Measurements from ENCODE around the gene SGIP1.

SGIP1 gene

GRCh38 chr1:66769512-66770229 lies 235.7 kb downstream of the SGIP1 start:
- TF ChIP-seq YY1 (IDR thresholded peaks at IDR 0.05; ENCODE audit: low read depth) (no peak), TAF1 (IDR thresholded peaks at IDR 0.05; ENCODE audit: low read depth) (no peak), TEAD4 (IDR thresholded peaks at IDR 0.05) (no peak), TCF12 (IDR thresholded peaks at IDR 0.05; ENCODE audit: low read depth) (no peak)

GRCh38 chr1:66770240-66770639 lies 236.3 kb downstream of the SGIP1 start:
- TF ChIP-seq EP300 (IDR thresholded peaks at IDR 0.05; ENCODE audit: borderline replicate concordance) (no peak), TAF1 (IDR thresholded peaks at IDR 0.05; ENCODE audit: low read depth) (no peak), REST (IDR thresholded peaks at IDR 0.05; ENCODE audit: low read depth) (no peak), CREB1 (IDR thresholded peaks at IDR 0.05; ENCODE audit: low read depth) (no peak), FOXM1 (IDR thresholded peaks at IDR 0.05; ENCODE audit: borderline replicate concordance, low read depth) (no peak), NFIC (IDR thresholded peaks at IDR 0.05) (no peak), TEAD4 (IDR thresholded peaks at IDR 0.05) (no peak), CEBPB (IDR thresholded peaks at IDR 0.05) (no peak), MAX (IDR thresholded peaks at IDR 0.05) (no peak), YY1 (IDR thresholded peaks at IDR 0.05; ENCODE audit: low read depth) (no peak), TCF12 (IDR thresholded peaks at IDR 0.05; ENCODE audit: low read depth) (no peak)

GRCh38 chr1:66770694-66771093 lies 236.7 kb downstream of the SGIP1 start:
- TF ChIP-seq YY1 (IDR thresholded peaks at IDR 0.05; ENCODE audit: low read depth): no peak
- TF ChIP-seq EGR1 (IDR thresholded peaks at IDR 0.05): no peak
- TF ChIP-seq EP300 (IDR thresholded peaks at IDR 0.05; ENCODE audit: borderline replicate concordance): no peak
- no peak for TF ChIP-seq CEBPB (IDR thresholded peaks at IDR 0.05)
- TF ChIP-seq MAX (IDR thresholded peaks at IDR 0.05): no peak
- TF ChIP-seq TCF12 (IDR thresholded peaks at IDR 0.05; ENCODE audit: low read depth): no peak
- no peak for TF ChIP-seq FOXM1 (IDR thresholded peaks at IDR 0.05; ENCODE audit: borderline replicate concordance, low read depth)
- TF ChIP-seq USF1 (IDR thresholded peaks at IDR 0.05): no peak

DNA sequence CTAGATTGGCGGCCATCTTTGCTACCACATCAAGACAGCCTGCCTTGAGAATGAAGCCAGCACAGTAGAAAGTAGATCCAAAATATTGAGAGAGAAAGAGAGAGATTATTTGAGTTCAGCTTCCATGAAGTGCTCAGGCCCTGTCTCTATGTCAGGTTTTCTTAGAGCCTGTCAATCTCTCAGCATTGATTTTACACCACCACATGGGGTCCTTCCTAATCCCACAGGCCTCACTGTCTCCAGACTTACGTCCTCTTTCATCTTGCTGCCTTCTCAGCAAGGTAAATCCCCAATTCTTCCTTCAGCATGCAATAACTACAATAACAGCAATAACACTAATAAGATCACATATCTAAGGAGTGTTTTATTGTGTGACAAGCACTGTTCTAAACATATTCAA lies 239.3 kb downstream of the SGIP1 start:
- no peak for TF ChIP-seq CREB1 (IDR thresholded peaks at IDR 0.05; ENCODE audit: low read depth)
- TF ChIP-seq EP300 (IDR thresholded peaks at IDR 0.05; ENCODE audit: borderline replicate concordance): no peak
- no peak for TF ChIP-seq TCF12 (IDR thresholded peaks at IDR 0.05; ENCODE audit: low read depth)
- no peak for TF ChIP-seq CEBPB (IDR thresholded peaks at IDR 0.05)
- no peak for TF ChIP-seq REST (IDR thresholded peaks at IDR 0.05; ENCODE audit: low read depth)
- TF ChIP-seq NFIC (IDR thresholded peaks at IDR 0.05): no peak
- TF ChIP-seq USF1 (IDR thresholded peaks at IDR 0.05): no peak
- TF ChIP-seq YY1 (IDR thresholded peaks at IDR 0.05; ENCODE audit: low read depth): no peak
- no peak for TF ChIP-seq TAF1 (IDR thresholded peaks at IDR 0.05; ENCODE audit: low read depth)
- no peak for TF ChIP-seq ZBTB7A (IDR thresholded peaks at IDR 0.05; ENCODE audit: low read depth)
- TF ChIP-seq FOXM1 (IDR thresholded peaks at IDR 0.05; ENCODE audit: borderline replicate concordance, low read depth): no peak
- no peak for TF ChIP-seq TEAD4 (IDR thresholded peaks at IDR 0.05)

DNA sequence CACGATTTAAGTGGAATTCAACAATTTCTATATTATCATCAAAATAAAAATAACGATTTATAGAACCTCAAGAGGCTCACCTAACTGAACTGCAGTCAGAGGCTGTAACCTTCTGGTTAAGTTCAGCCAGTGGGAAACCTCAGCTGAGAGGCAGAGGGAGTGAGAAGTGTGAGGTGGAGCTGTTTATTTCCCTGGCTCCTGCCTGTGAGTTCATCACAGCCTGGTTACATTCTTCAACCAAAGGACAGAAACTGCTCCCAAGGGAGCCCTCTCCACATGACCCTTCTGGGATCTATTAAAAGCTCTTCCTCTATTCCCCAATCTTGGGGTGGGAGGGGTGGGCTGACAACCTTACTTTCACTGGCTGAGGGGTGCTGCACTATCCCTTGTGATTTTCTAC lies 240.5 kb downstream of the SGIP1 start:
- TF ChIP-seq USF1 (IDR thresholded peaks at IDR 0.05): no peak
- no peak for TF ChIP-seq RAD21 (IDR thresholded peaks at IDR 0.05; ENCODE audit: low read depth)
- no peak for TF ChIP-seq YY1 (IDR thresholded peaks at IDR 0.05; ENCODE audit: low read depth)
- no peak for TF ChIP-seq TCF12 (IDR thresholded peaks at IDR 0.05; ENCODE audit: low read depth)
- TF ChIP-seq MAX (IDR thresholded peaks at IDR 0.05): no peak
- TF ChIP-seq NFIC (IDR thresholded peaks at IDR 0.05): no peak
- TF ChIP-seq CEBPB (IDR thresholded peaks at IDR 0.05): no peak
- TF ChIP-seq EP300 (IDR thresholded peaks at IDR 0.05; ENCODE audit: borderline replicate concordance): no peak
- no peak for TF ChIP-seq TAF1 (IDR thresholded peaks at IDR 0.05; ENCODE audit: low read depth)
